GM12874 (cell line): Measurements from ENCODE around the gene GUF1.

Experiments used
- TF ChIP-seq, protein P1 (sequence below): IDR thresholded peaks from 2 replicates; pipeline ENCODE4 v1.5.1; 2011; ENCODE audit warnings: low read depth, mild to moderate bottlenecking, control low read depth, low read length, moderate library complexity; ENCODE audit not compliant: insufficient read depth

Gene GUF1

DNA sequence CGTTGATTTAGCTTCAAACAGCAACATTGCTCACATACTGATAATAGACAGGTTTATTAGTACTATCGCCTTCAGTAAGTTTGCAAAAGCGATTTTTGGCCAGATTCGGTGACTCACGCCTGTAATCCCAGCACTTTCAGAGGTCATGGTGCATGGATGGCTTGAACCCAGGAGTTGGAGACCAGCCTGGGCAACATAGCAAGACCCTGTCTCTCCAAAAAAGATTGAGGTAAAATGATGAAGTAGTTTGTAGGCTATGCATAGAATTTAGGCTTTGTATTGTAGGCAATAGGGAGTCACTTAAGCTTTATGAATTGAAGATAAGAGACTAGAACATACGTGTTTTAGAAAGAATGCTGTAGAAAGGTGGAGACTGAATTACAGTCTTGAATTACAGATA, 49.3 kb downstream of the GUF1 start:
- TF ChIP-seq, protein P1, sequence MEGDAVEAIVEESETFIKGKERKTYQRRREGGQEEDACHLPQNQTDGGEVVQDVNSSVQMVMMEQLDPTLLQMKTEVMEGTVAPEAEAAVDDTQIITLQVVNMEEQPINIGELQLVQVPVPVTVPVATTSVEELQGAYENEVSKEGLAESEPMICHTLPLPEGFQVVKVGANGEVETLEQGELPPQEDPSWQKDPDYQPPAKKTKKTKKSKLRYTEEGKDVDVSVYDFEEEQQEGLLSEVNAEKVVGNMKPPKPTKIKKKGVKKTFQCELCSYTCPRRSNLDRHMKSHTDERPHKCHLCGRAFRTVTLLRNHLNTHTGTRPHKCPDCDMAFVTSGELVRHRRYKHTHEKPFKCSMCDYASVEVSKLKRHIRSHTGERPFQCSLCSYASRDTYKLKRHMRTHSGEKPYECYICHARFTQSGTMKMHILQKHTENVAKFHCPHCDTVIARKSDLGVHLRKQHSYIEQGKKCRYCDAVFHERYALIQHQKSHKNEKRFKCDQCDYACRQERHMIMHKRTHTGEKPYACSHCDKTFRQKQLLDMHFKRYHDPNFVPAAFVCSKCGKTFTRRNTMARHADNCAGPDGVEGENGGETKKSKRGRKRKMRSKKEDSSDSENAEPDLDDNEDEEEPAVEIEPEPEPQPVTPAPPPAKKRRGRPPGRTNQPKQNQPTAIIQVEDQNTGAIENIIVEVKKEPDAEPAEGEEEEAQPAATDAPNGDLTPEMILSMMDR: no peak

DNA sequence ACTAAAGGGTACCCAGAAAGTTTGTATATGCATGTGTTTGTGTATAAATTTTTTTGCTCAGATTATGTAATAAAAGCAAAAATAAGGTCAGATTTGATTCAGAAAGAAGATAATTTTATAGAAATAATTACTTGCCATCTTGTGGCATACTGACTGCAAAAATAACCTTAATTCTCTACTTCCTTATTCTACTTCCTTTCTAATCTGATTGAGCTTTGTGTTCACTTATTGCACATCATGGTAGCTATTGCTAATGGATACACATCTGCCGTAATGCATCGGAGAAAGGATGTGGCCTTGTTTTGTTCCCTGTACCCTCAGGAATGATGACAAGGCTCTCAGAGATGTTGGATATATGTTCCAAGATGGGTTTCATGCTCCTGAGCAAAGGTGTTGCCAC, 58.7 kb downstream of the GUF1 start:
- TF ChIP-seq, protein P1: no peak

DNA sequence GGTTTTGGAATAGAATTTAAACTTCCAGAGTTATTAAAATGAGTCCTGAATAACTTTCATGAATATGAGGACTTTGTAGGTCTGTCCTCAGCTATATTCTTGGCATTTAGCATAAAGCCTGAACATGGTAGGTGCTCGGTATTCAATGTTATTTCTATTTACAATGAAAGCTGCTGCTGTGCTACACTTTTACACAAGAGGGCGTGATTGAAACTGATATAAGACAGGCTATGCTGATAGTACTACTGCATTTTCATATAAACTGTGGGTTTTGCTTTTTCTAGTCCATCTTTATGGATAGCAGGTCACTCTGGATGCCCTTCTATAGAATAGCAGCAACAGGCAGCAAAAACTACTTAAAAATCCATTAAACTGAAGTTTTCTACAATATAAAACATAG, 60.4 kb downstream of the GUF1 start:
- TF ChIP-seq, protein P1: peak; percentile 39; the same call in 1 of the 2 replicates

DNA sequence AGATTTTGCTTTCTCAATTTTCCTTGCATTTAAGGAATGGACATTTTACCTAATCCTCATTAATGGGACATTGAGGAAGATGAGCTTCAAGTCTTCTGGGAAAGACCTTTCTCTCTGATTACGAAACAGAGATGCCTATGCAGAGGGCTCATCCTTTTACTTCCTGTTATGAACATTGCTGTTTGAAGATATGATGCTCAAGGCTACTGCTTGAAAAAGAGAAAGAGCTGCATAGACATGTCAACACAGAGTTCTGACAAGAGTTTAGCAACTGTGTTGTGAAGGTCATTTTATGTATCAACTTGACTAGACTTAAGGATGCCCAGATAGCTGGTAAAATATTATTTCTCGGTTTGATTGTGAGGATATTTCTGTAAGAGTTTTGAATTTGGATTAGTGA, 62.0 kb downstream of the GUF1 start:
- TF ChIP-seq, protein P1: no peak
